ENCODE measurements around the gene CAND2. TPM values are rescaled to one million over a fixed set of nuclear protein-coding genes. Genes with fewer than 3 reads are reported as not detected.

CAND2 gene
- polyA plus RNA-seq, 1 donor from 2014 or later: 17.3 TPM

DNA sequence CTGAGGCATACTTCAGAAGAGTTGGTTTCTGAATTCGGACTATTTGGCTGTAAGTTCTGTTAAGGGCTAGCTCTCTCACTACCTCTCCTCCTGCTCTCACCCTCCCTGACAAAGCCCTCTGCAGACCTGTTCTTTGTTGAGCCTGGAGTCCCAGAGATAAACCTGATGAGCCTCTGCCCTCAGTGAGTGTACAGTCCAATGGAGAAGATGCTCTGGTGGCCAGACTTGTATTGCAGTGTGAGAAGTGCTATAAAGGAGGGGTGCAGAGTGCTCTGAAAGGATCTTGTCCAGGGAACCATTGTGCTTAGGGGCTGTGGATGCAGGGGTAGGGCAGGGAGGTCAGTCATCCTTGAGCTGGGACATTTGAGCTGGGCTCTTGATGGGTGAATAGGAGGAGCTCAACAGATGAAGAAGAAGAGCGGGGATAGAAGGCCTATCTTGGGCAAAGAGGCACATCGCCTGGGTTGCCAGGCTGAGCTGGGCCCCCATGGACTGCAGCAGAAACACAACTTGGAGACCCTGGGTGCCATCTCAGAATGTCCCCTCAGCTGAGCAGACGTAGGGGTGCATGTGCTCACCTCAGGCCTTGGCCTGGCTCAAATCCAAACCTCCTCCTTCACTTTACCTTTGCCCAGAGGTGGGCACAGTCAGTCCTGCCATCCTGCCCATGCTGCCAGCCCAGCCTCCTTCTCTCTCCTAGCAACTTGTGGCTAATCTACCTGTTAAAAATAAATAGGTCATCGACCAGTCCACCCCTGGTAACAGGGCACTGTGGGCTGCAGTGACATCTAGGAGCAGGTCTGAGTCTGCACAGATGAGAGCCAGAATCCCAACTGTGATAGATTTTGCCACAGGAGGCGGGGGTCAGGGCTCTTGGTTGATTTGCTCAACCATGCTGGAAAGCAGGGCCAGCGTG lies 3.3 kb downstream of the CAND2 start:
- no peaks in the 10 kb centered on the region for H3F3A ChIP-seq (ENCODE audit: insufficient read depth, low read length, poor library complexity, severe bottlenecking)
- no peak overlapping the region for H3K4me3 ChIP-seq (ENCODE audit: low read length)
- no peak overlapping the region for H3K27ac ChIP-seq (ENCODE audit: low read length)

More for the DNA sequence above, 3.3 kb downstream of the CAND2 start:
- H3K36me3 ChIP-seq (ENCODE audit: insufficient read depth, low read length): no peaks in the 10 kb centered on the region
- H3K9ac ChIP-seq (ENCODE audit: low read length): no peak overlapping the region
- H3K9me2 ChIP-seq (ENCODE audit: insufficient read depth, low read length): no peaks in the 10 kb centered on the region
- H3K9me3 ChIP-seq (ENCODE audit: low read length): no peaks in the 10 kb centered on the region
- H3K4me2 ChIP-seq (ENCODE audit: low read length): no peak overlapping the region
- TF ChIP-seq CTCF (IDR thresholded peaks at IDR 0.05; ENCODE audit: poor library complexity, severe bottlenecking): no peak
- no peak for TF ChIP-seq EP300 (conservative IDR thresholded peaks at IDR 0.05; ENCODE audit: poor library complexity, severe bottlenecking)
- TF ChIP-seq RAD21 (conservative IDR thresholded peaks at IDR 0.05): no peak
- no peak for TF ChIP-seq MXI1 (conservative IDR thresholded peaks at IDR 0.05; ENCODE audit: poor library complexity, severe bottlenecking)
- no peak for TF ChIP-seq SMC3 (conservative IDR thresholded peaks at IDR 0.05; ENCODE audit: poor library complexity)
- TF ChIP-seq TAF1 (IDR thresholded peaks at IDR 0.05; ENCODE audit: low read depth): no peak
- TF ChIP-seq POLR2AphosphoS5 (IDR thresholded peaks at IDR 0.05): no peak
- no peak for TF ChIP-seq EZH2 (IDR thresholded peaks at IDR 0.05; ENCODE audit: borderline replicate concordance, insufficient read depth, low read length, poor library complexity, severe bottlenecking)
- TF ChIP-seq REST (IDR thresholded peaks at IDR 0.05; ENCODE audit: borderline replicate concordance): no peak
- H2AFZ ChIP-seq (ENCODE audit: low read depth, low read length): no peak overlapping the region
- no peaks in the 10 kb centered on the region for H3K79me2 ChIP-seq (replicated peaks; ENCODE audit: insufficient read depth, low read length)
- H4K20me1 ChIP-seq (ENCODE audit: insufficient read depth): no peaks in the 10 kb centered on the region
- no peaks in the 10 kb centered on the region for H3K27me3 ChIP-seq (ENCODE audit: insufficient read depth, low read depth, low read length)

Data from neural cell (in vitro differentiated cells).